GM19452 (cell line): Measurements from ENCODE around the gene CARD9.

ENCODE experiments used
- ATAC-seq: cut with Tn5 transposase; IDR thresholded peaks from one replicate; pipeline ENCODE4 v1.9.1; 2021; ENCODE audit not compliant: unreplicated experiment

Gene CARD9

GRCh38 chr9:136381966-136382513, 8.6 kb upstream of the CARD9 start:
- no peak for ATAC-seq

- ATAC-seq: no peak
These were observed 7.8 kb upstream of the CARD9 start for GRCh38 chr9:136381311-136381710.

GRCh38 chr9:136380381-136380780, 6.9 kb upstream of the CARD9 start:
- ATAC-seq: no peak

GRCh38 chr9:136379891-136380290, 6.4 kb upstream of the CARD9 start:
- ATAC-seq: no peak

GRCh38 chr9:136379401-136379800, 5.9 kb upstream of the CARD9 start:
- ATAC-seq: no peak

GRCh38 chr9:136379003-136379287, 5.5 kb upstream of the CARD9 start:
- no peak for ATAC-seq

DNA sequence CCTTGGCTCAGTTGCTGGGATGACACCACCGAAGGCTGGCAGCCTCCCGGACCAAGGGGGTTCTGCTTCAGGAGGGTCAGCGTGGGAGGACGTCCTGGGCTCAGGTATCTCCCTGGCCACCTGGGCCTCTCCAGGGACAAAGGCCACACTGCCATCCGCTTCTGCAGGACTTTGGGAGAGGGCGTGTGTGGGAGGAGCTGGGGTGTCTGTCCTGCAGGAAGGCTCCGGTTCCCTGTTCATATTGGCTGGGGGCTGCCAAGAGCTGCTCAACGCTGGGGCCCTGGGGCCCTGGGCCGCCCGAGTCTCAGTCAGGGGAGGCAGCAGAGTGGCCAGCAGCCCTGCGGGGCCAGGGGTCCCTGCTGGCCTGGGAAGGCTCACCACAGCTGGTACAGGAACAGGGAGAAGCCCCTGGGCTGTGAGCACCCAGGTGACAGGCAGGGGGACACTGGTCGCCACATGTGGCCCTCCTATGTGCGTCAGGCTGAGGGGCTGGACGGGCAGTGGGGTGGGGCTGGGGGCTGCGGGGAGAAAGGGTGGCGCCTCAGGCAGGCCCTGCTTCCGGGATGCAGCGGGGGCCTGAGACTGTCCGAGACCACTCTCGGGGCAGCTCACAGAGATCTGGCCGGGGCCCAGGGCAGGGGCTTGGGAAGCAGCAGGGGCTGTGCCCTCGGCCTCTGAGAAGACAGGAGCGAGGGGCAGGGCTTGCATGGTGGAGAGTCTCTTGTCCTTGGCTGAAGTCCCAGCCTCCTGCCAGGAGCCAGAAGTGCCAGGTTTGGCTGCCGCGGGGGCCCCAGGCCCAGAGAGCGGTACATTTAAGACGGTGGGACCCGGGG, 4.9 kb upstream of the CARD9 start:
- ATAC-seq: no peak

DNA sequence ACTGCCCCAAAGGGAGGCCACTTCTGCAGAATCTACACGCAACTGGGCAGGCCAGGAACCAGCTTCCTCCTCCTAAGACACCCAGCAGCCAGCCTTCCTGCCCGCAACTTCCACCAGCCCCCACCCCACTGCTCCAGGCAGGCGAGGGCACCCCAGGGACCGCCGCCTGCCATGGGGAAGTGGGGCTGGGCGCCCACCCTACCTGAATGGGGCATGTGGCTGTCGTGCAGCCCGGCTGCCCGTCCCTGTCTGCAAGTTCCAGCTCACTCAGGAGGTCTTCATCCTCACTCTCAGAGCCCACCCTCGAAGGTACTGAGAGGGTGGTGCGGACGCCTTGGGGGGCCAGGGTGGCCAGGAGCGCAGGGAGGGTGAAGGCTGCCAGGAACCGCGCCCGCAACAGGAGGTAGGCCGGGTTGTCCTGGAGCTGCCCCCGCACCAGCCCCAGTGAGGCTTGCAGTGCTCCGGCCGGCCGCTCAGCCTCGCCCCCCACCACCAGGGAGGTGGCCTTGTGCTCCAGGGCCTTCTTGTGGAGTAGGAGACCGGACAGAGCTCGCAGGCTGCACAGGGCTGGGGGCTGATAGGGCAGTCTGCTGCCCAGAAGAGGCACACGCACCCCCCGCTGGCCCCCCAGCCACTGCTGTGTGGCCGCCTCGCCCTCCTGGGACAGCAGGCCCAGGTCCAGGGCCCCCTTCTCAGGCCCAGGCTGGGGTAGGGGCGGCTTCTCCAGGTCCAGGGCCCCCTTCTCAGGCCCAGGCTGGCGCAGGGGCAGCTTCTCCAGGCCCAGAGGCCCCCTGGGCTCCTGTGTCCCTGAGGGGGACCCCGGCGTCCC, 4.1 kb upstream of the CARD9 start:
- no peak for ATAC-seq

DNA sequence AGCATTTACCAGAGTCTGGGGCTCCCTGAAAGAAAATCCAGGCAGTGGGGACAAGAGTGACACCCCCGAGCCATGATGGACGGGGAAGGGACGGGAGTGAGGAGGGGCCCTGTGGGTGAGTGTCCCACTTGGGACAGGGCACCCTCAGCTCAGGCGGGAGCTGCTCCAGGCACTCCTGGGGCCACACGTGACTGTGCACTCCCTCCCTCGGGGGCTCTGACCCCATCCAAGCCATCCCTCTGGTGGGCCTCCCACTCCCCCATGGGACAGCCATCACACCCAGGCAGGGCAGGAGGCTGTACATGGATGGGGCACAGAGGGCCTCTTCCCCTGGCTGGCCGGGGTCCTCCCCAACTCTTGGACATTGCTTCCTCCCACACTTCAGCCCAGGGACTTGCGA, 3.0 kb upstream of the CARD9 start:
- no peak for ATAC-seq

GRCh38 chr9:136375096-136375495, 1.6 kb upstream of the CARD9 start:
- ATAC-seq: no peak

DNA sequence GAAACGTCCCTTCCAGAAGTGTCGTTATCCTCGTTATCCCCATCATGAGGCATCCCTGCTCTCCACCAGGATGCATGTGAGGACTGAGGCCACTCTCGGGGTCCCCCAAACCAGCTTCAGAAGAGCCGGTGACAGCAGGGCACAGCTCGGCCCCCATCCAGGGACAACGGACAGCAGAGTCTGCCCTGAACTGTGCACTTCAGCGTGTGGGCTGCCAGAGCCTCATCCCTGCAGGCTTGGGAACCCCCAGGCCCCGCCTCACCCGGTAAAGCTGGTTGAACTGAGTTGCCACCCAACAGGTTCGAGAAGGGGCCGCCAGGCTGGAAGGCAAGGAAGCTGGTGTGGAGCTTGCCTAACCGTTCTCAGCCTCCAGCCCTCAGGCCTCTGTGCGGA, 710 bp upstream of the CARD9 start:
- no peak for ATAC-seq

GRCh38 chr9:136372561-136373299, 739 bp downstream of the CARD9 start:
- ATAC-seq: no peak

- ATAC-seq: no peak
These were observed 1.5 kb downstream of the CARD9 start for GRCh38 chr9:136372006-136372405.

GRCh38 chr9:136371533-136371880, 2.0 kb downstream of the CARD9 start:
- no peak for ATAC-seq

- no peak for ATAC-seq
These were observed 2.6 kb downstream of the CARD9 start for GRCh38 chr9:136370687-136371532.

DNA sequence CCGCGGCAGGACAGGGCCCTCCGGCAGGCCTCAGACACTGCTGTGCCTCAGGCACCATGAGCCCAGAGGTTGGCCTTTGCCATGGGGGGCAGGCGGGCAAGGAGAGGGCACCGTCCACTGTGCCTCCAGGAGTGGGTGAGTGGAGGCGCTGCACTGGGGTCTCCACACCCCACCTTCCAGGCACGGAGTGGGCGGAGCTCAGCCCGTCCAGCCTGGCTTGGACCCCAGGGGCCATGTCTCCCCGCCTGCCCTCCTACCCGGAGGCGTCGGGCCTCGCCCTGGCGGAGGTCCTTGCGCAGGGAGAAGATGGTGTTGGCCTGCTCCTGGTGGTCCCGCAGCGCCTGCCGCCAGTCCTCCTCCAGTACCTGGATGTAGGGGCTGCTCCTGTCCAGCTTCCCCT, 3.4 kb downstream of the CARD9 start:
- no peak for ATAC-seq

GRCh38 chr9:136368190-136368589, 5.3 kb downstream of the CARD9 start:
- no peak for ATAC-seq

DNA sequence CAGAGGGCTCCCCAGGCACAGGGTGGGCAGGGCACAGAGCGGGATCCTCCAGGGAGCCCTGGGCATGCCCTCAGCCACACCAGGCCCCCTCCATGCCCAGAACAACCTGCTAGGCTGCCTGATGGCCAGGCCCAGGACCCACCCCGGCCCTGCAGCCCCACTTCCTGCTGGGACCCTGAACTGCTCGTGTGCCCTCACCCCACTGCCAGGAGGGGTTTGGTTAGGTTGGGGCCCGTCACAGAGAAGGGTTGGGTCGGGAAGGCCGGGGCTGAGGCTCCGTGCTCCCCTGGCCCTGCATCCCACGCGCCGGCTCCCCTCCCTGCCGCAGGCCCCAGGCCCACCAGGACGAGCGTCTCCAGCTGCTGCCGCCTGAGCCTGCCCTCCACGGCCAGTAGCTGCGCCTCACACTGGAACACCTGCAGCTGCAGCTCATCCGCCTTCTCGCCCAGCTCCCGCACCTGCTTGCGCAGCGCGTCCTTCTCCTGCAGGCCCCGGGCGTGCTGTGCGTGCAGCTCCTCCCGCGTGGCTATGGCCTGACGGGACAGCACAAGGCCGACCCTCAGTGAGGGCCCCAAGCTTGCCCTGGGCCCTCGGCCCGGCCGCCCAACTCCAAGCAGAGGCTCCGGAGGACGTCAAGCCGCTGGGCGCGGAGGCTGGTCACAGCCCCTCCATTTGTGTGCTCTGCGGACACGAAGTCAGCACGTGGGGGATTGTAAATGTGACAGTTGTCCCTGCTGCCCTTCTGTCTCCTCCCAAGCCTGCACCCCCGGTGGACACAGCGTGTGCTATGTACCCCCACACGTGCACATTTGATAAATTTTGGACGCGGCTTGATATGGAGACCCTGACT, 5.9 kb downstream of the CARD9 start:
- ATAC-seq: no peak

DNA sequence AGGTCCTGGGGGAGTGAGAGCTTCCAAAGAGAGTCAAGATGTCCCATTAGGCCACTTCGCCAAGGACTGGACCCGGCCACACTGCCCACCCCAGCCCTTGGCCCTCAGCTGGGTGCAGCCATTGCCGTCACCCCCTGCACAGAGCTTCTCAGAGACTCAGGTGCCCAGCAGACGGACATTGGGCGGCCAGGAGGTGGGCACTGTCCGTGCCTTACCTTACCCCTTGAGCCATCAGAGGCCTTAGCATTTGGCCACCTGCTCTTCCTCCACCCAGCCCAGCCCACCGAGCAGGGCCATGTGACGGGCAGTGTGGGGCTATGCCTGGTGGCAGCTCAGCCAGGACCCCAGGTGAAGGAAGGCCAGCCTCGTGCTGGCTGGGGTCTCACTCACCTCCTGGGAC, 6.6 kb downstream of the CARD9 start:
- no peak for ATAC-seq

DNA sequence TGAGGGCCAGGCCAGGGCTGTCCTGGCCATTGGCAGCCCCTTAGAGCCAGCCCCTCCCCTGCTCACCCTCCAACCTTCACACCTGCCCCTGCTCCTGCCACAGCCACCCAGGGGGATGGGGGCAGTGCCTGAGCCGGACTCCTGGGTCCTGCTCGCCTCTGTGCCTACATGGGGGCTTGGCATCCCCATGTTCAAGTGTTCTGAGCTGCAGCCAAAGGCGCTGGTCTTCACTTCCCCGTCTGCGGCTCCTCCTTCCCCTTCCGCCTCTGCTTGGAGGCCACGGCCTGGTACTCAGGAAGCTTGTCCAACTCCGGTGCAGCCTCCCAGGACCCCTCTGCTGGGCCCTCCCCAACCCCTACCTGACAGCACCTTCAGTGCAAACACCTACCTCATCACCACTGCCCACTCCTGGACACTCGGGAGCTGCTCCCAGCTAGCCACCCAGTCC, 7.7 kb downstream of the CARD9 start:
- ATAC-seq: no peak
